ENCODE measurements around the gene BTAF1.
"Not testable (repeated sequence)": the region's sequence is repeated elsewhere in the genome, so short reads cannot be mapped to it uniquely, and the experiment has no call there.

Gene BTAF1

DNA sequence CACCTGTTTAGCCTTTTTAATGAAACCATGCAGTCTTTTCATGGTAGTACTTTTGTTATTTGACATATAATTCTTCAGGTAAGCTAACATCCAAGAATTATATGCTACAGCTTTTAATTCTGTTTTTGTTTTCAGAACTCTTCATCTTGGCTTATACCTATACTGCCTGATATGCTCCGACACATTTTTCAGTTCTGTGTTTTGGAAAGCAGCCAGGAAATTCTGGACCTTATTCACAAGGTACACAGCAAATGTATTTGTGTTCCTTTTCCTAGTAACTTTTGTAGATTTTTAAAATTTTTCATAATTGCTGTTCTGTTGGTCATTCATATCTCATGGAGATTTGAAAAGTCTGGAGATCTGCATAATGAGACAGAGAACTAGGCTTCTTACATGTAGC lies 56.7 kb downstream of the BTAF1 start:
- DNase-seq: no peak

DNA sequence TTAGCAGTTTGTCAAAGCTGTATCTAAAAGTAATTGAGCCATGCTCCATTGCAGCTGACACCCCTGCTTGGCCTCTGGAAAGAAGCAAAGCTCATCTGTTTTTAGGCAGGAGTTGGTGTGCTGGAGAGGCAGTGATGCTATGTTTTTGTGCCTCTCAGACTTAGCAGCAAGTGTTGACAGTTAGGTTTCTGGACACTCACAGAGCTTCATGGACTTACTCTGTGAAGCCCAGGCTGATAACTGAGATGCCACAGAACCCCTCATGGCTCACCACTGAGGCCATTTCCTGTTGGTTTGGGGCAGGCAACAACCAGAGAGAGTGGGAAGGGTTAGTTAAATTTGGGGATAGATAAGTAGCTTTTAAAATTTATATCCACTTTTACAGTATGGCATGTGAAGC lies 59.8 kb downstream of the BTAF1 start:
- DNase-seq: peak; percentile 72

DNA sequence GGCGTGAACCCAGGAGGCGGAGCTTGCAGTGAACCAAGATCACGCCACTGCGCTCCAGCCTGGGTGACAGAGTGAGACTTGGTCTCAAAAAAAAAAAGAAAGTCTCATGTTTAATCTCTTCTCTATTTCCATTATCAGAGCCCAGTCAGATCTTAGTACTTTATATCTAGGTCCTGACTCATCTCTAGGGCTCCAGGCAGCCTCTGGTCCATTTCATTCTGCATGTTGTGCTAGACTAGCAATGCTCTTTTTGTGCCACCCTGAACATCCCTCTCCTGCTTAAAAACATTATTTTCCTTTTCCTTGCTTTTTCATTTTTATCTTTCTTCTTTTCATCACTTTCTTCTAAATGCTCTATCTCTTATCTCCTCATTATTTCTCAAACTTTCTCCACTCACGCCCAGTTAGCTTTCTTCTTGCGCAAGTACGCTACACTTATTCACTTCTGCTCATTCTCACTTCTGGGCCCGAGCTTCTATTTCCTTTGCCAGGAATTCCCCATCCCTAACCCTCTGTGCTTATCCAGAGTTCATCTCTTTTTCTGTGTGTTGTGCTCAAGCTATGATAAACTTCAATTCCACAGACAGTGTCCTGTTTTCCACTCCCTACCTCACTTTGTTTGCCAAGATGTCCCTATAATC lies 63.9 kb downstream of the BTAF1 start:
- DNase-seq: no peak

DNA sequence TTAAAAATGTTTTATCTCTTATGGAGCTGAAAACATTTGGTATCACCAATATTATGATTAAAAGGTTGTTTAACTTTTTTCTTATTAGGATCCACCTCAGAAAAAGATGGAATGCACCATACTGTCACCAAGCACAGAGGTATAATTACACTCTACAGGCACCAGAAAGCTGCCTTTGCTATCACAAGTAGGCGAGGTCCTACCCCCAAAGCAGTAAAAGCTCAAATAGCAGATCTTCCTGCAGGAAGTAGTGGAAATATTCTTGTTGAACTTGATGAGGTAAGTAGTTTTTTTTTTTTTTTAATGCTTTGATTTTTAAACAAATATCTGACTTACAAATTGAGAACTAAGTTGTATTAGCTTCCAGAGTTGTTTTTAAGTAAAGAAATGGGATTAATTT lies 68.5 kb downstream of the BTAF1 start:
- no peak for DNase-seq

DNA sequence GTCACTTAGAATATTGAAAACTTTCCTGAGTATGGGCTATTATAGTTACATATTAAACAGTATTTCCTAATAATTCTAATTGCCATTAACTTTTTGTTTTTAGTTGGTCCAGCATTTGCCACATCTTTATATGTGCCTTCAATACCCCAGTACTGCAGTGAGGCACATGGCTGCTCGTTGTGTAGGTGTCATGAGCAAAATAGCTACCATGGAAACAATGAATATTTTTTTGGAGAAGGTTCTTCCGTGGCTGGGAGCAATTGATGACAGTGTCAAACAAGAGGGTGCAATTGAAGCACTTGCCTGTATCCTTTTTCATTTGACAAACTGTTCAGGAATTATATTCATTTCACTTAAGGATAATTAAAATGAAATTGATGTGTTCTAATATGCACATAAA lies 72.7 kb downstream of the BTAF1 start:
- no peak for DNase-seq

DNA sequence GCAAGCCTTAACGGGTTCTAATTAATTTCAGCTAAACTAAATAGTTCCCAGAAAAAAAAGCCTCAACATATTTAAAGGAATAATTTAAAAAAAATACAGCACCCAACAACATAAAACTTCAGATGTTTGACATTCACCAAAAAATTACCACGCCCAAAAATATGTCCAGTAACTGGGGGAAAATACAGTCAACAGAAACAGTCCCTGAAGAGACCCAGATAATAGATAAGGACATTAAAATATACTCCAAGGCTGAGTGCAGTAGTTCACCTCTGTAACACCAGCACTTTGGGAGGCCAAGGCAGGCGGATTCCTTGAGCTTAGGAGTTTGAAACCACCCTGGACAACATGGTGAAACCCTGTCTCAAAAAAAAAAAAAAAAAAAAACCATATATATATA lies 78.0 kb downstream of the BTAF1 start:
- peak; percentile 21 for DNase-seq

DNA sequence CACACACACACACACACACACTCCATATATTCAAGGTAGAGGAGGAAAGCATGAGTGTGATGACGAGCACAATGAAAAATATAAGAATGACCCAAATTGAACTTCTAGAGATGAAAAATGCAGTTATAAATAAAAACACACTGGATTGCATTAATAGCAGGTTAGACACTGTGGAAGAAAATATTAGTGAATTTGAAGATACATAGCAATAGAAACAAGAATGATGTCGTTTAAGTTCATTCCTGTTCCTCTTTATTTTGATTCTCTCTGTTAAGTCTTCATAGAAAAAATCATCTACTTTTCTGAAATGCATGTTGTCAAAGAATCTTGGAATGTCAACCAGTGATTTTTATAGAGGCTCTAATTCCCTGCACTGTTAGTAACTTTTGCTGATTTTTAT lies 78.4 kb downstream of the BTAF1 start:
- DNase-seq: no peak

DNA sequence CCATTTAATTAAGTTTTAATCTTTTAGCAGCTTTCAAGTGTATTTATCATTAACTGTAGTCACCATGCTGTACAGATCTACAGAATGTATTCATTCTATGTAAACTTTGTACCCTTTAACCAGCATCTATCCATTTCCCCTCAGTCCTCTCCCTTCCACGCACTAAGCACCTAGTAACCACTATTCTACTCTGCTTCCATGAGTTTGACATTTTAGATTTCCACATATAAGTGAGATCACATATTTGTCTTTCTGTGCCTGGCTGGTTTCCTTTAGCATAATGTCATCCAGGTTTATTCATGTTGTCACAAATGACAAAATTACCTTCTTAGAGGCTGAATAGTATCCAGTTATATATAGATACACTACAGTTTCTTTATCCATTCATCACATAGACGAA lies 79.7 kb downstream of the BTAF1 start:
- DNase-seq: no peak

DNA sequence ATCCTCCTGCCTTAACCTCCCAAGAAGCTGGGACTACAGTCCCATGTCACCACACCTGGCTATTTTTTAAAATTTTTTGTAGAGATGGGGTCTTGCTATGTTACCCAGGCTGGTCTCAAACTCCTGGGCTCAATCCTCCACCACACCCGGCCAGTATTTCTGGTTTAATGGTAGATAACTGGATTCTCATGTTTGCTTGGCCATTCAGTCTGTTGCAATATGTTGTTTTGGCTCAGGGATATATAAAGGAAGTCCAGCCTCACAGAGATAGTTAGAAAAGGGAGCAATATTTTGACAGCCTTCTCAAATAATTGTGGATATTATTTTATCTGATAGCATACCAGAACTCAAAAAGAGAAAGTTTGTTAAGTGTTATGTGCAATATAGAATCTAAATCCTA lies 82.4 kb downstream of the BTAF1 start:
- no peak for DNase-seq

DNA sequence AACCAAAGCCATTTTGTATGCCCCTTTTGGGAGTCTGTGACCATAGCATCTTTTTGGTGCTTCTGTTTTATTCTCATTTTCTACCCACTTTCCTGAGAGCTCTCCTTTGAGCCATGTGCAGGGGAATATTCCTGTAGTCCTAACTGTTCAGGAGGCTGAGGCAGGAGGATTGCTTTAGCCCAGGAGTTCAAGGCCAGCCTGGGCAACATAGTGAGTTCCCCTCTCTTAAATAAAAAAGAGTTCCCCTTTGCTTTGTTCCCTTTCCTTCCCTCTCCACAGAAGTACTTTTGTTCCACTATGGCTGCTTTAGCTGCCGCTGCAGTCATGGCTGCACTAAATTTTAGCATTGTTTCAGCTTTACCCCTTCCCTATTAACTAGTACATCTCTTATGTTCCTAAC lies 85.9 kb downstream of the BTAF1 start:
- no peak for DNase-seq

DNA sequence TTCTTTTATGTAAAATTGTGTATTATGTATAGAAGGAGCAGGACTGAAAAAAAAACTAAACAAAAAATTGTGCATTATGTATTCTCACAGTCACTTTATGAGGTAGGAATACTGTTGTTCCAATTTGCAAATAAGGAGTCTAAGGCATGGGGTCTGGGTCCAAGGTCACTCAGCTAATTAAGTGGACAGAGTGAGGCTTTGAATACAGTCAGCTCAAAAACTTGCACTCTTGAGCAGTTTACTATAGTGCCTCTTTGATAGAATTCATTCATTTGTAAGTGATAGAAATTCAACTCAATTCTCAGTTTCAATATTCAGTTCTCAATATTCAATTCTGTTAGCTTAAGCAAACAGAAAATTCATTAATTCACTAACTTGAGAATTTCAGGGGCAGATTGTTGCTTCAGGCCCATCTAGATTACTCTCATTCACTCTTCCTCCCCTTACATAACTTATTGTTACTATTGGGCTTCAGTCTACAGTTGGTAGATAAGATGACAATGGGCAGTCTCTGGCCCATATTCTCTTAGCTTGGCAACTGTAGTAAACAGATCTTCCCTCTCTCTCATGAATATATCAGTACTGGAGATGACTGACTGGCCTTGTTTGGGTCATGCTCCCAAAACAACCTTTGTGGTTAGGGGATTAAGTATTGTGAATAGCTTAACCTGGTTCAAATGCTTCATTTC lies 86.6 kb downstream of the BTAF1 start:
- DNase-seq: no peak

DNA sequence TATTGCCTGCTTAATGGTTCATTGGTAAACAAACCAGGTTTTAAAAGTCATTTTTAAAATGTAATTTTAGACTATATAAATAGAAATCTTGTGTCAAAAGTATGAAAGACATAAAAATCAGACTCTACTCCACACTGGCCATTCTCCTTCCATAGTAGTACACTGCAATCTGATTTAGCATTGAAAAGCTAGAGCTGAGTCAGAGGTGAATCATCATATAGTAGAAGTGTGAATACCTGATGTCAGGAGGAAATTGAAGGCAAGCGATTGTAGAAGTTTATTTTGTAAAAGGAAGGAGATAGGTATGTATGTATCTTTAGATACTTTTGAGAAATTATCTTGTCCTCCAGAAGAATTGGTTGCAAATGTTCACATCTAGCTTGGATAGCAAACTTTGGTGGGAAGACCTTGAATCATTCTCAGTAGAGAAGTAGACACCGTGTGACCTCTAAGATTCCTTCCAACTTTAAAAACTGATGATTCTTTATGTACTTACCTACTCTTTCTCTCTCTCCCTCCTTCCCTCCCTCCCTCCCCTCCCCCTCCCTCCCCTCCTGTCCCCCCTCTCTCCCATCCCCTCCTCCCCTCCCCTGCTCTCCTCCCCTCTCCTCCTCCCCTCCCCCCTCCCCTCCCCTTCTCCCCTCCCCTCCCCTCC lies 88.1 kb downstream of the BTAF1 start:
- peak; percentile 46 for DNase-seq

DNA sequence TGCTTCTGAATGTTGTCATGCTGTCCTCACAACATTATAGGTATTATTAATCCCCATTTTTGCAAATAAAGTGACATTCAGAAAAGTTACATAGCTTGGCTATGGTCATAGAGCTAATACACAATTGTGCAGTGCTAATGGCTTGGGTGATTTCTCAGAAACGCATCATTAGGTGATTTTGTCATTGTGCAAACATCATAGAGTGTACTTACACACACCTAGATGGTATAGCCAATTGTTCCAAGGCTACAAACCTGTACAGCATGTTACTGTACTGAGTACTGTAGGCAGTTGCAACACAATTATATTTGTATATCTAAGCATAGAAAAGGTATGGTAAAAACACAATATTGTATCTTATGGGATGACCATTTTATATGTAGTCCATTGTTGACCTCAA lies 91.0 kb downstream of the BTAF1 start:
- DNase-seq: no peak

DNA sequence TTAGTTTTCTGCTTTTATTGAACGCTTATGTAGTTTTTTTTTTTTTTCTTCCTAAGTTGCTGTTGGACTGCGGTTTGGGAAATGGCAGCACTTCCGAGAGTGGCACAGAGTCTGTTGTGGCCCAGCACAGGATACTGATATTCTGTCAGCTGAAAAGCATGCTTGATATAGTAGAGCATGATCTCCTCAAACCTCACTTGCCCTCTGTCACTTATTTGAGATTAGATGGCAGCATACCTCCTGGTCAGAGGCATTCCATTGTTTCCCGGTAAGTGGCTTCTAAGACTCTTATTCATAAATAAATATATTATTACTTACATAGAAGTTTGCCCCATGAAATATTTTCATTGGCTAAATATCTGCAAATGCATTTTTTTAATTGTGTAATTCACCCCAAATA lies 101.1 kb downstream of the BTAF1 start:
- no peak for DNase-seq

DNA sequence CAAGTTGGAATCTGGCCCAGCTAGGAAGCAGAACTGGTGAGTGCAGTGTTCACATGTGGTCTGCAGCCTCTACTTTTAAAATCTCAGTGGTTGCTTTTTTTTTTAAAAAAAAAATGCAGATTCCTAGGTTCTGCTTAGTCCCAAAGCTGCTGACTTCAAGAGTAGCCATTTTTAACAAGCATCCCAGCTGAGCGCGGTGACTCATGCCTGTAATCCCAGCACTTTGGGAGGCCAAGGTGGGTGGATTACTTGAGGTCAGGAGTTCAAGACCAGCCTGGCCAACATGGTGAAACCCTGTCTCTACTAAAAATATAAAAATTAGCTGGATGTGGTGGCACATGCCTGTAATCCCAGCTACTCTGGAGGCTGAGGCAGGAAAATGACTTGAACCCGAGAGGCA lies 101.8 kb downstream of the BTAF1 start:
- DNase-seq: not testable (repeated sequence)

DNA sequence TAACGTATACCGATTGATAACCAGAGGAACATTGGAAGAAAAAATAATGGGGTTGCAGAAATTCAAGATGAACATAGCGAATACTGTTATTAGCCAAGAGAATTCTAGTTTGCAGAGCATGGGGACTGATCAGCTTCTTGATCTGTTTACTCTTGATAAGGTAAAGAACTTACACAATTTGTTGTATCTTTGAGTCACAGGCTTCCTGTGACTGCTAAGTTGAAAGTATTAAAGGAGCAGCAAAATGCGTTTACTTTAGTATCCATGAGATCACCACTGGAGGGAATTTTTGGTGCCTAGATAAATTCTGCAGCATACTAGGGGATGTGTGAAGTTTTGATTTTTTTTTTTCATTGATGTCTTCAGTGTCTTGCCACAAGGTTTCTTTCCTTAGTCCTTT lies 103.6 kb downstream of the BTAF1 start:
- DNase-seq: peak; percentile 91

DNA sequence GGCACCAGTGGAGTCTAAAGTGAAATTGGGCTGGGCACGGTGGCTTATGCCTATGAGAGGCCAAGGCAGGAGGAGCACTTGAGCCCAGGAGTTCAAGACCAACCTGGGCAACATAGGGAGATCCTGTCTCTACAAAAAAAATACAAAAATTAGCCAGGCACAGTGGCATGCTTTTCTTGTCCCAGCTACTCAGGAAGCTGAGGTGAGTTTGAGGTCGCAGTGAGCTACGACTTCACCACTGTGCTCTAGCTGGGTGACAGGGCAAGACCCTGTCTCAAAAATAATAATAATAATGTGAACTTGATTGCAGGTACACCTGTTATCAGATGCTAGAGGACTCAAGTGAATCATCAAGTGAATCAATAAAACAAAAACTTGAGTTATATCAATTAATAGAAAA lies 108.0 kb downstream of the BTAF1 start:
- no peak for DNase-seq

DNA sequence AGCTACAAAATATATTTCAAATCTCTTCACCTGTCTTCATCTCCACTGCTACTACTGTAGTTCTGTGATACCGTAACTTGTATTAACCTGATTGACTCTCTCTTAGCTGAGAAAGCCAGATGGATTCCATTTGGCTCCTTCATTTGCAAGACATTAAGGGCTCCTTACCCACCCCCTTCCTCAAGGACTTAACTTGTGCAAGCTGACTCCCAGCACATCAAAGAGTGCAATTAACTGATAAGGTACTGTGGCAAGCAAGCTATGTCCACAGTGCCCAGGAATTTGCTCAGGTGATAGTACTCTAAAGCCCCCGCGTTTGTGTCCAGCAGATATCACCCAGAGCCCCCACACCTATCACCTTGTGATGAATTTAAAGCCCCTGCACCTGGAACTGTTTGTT lies 109.5 kb downstream of the BTAF1 start:
- DNase-seq: peak; percentile 23

DNA sequence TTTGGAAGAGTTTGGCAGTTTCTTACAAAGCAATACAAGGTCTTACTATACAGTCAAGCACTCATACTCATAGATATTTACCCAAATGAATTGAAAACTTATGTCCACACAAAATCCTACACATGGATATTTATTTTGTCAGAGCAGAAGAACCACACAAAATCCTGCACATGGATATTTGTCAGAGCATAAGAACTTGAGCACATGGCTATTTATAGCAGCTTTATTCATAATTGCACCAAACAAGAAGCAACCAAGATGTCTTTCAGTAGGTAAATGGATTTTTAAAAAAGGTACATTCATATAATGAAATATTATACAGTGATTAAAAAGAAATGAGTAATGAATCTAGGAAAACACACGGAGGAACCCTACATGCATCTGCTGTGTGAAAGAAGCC lies 115.4 kb downstream of the BTAF1 start:
- DNase-seq: no peak

DNA sequence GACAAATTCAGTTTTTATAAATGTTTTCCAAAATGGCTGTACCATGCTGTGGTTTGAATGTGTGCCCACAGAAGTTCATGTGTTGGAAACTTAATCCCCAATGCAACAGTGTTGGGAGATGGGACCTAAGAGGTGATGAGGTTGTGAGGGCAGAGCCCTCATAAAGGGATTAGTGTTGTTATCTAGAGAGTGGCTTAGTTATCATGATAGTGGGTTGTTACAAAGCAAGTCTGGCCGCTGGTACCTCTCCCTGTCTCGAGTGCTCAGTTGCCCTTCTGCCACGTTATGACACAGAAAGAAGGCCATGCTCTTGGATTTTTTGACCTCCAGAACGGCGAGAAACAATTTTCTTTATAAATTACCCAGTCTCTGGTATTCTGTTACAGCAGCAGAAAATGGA lies 119.0 kb downstream of the BTAF1 start:
- DNase-seq: no peak

DNA sequence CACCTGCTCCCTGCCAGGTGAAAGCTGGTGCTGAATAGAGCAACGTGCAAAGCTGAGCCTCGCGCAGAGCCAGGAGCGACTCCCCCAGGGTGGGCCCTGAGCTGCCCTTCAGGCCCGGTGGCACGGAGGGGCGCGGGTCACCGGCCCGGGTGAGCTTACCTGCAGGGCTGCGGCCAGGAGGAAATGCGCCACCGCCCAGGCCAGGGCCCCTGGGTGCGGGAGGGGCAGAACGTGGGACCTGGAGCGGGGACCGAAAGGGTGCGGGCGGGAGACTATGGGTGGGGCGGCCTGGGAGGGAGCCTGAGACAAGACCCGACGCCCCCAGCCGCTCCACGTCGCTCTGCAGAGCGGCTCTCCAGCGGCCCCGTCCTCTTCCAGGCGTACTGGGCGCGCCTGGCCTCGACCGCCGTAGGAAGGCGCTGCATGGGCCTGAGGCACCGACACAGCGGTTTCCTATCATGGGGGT lies 122.1 kb downstream of the BTAF1 start:
- no peak for DNase-seq

DNA sequence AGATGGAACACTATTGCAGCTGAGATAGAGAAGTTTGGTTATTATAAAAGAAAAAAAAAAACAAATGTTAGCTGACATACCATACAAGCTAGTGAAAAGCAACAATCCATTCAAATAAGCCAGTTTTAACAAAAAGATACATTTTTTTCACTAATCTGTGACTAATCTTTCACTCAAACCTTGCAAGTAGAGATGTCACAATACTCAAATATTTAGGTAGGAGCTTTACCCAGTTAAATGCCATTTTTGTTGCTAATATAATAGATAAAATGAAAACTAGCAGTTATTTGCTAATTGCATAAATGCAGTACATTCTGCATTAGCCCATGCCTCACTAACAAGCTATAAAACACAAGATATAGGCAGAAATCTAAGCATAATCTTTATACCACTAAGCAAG lies 123.6 kb downstream of the BTAF1 start:
- DNase-seq: no peak

DNA sequence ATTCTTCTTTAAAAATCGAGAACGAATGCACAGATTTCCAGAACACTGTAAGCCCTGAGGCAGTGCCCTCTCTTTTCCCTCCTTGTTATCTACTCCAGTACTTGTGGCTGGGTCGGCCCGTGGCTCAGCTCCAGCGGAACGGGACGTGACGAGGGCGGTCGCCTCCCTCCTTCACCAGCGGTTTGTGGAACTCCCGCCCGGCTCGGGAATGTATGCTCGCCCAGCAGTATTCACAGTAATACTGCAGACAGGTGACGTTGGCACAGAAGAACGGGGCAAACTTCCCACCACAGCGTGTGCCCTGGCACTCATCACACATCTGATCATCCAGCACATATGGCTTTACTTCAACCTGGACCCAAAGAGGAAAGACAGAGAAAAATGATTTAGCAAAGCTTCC lies 128.5 kb downstream of the BTAF1 start:
- DNase-seq: no peak

DNA sequence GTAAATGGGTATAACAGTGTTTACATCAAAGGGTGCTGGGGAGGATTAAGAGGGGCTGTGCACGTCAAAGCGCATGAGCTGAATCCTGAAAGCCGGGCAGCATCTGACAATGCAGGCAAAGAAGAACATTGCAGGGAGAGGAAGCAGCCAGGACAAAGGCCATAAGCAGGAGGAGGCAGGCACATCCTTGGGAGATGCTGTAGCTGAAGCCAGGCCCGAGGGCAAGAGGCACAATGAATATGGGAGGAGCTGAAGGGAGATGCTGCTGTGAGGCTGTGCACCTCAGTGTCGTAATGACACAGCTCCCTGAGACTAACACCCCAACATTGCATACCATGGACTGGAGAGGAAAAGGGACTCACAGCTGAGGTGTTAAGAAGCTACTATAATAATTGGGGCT lies 129.2 kb downstream of the BTAF1 start:
- no peak for DNase-seq

DNA sequence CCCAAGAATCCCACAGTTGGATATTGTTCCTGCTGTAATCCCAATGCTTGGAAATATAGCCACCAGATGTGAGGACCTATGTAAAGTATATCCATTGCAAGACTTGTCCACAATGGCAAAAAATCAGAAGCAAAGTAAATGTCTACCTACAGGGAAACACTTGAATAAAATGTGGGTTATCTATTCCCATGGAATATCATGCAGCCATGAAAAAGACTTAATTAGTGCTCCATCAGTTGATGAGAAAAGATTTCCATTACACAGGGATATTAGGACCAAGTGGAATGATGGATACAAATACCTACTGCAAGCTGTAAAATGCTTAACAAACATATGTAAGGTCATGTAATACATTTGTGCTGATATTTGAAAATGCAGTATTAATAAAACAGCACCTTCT lies 131.2 kb downstream of the BTAF1 start:
- no peak for DNase-seq
